Measurements from ENCODE around the gene PCDHB4. TPM values are rescaled to one million over a fixed set of nuclear protein-coding genes. Genes with fewer than 3 reads are reported as not detected.
A peak's percentile ranks its signal among the peaks of the same experiment; 100 is the strongest.

Gene PCDHB4
- total and polyA plus RNA-seq, 2 of the 4 experiments (the other 2 are of a cell fraction), result 0.03 TPM; not detected in 1

DNA sequence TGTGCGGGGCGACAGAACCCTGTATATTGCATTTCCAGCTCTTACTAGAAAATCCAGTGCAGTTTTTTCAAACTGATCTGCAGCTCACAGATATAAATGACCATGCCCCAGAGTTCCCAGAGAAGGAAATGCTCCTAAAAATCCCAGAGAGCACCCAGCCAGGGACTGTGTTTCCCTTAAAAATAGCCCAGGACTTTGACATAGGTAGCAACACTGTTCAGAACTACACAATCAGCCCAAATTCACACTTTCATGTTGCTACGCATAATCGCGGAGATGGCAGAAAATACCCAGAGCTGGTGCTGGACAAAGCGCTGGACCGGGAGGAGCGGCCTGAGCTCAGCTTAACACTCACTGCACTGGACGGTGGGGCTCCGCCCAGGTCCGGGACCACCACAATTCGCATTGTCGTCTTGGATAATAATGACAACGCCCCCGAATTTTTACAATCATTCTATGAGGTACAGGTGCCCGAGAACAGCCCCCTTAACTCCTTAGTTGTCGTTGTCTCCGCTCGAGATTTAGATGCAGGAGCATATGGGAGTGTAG lies 14.2 kb downstream of the PCDHB4 start:
- Histone ChIP-seq H2AFZ (replicated peaks; ENCODE audit: low read length, poor library complexity) (no peak overlapping the region), H3K9me3 (ENCODE audit: control insufficient read depth, insufficient read depth, low read length) (peaks cover 3% of the 10 kb centered on the region; the same call in 1 of the 2 replicates), H2BK15ac (ENCODE audit: low read depth, low read length) (no peak overlapping the region), H3K36me3 (ENCODE audit: control insufficient read depth, insufficient read depth, low read length) (no peaks in the 10 kb centered on the region), H2AK9ac (replicated peaks; ENCODE audit: low read depth, low read length, poor library complexity) (no peak overlapping the region), H3K4me3 (ENCODE audit: insufficient read depth, low read depth, low read length) (peak overlapping the region; percentile 45; the same call in 1 of the 2 replicates), H3K14ac (replicated peaks; ENCODE audit: low read depth, low read length) (no peak overlapping the region), H2BK120ac (ENCODE audit: low read depth, low read length) (no peak overlapping the region), H3K18ac (ENCODE audit: low read depth, low read length) (no peak overlapping the region), H3K79me1 (ENCODE audit: low read depth in 1 of 2, low read length in 2 of 2) (no peaks in the 10 kb centered on the region), H3K4ac (ENCODE audit: low read depth, low read length) (no peak overlapping the region), H3K9me1 (ENCODE audit: insufficient read depth, low read length) (no peaks in the 10 kb centered on the region), H3K23ac (ENCODE audit: low read depth, low read length) (no peak overlapping the region), H3K4me1 (ENCODE audit: control insufficient read depth, insufficient read depth, low read length) (no peaks in the 10 kb centered on the region), H2BK20ac (ENCODE audit: low read depth, low read length) (no peak overlapping the region), H2AK5ac (ENCODE audit: low read depth, low read length) (no peak overlapping the region), H3K56ac (ENCODE audit: extremely low read depth, insufficient read depth, low read length) (no peak overlapping the region), H4K91ac (ENCODE audit: insufficient read depth, low read depth, low read length) (no peak overlapping the region), H3K27ac (ENCODE audit: insufficient read depth, low read length) (no peak overlapping the region), H3K9ac (ENCODE audit: low read depth, low read length) (no peak overlapping the region; the same call in 1 of the 2 replicates), H3K4me2 (ENCODE audit: low read depth, low read length) (no peak overlapping the region), H3K27me3 (ENCODE audit: control insufficient read depth, insufficient read depth, low read length) (no peaks in the 10 kb centered on the region), H4K5ac (ENCODE audit: low read depth, low read length) (no peak overlapping the region), H4K8ac (ENCODE audit: low read depth in 2 of 2, low read length in 2 of 2) (no peak overlapping the region), H2BK5ac (ENCODE audit: low read depth, low read length, poor library complexity, severe bottlenecking) (no peak overlapping the region), H4K20me1 (ENCODE audit: insufficient read depth, low read length) (no peaks in the 10 kb centered on the region)
- ChIA-PET POLR2A (ENCODE audit: unreplicated experiment) (no interaction called here), CTCF (interaction anchor here (0.5 kb wide), 1 partner anchor 108 kb away, joined by 3 read pairs; no protein-coding TSS in a partner anchor)
- DNase-seq, result no peak
- in situ Hi-C loops (cut with MboI; ENCODE audit: low sequenced_read_pairs), result no loop called here
- TF ChIP-seq SMC3 (IDR thresholded peaks at IDR 0.05; ENCODE audit: low read depth, low read length) (no peak), RAD21 (IDR thresholded peaks at IDR 0.05; ENCODE audit: low read length) (no peak), CHD1 (IDR thresholded peaks at IDR 0.05; ENCODE audit: low read depth, low read length) (no peak), MAZ (IDR thresholded peaks at IDR 0.05; ENCODE audit: borderline replicate concordance, low read depth, low read length) (no peak), RCOR1 (IDR thresholded peaks at IDR 0.05; ENCODE audit: insufficient replicate concordance, low read length) (no peak)
- TF ChIP-seq, protein P1, sequence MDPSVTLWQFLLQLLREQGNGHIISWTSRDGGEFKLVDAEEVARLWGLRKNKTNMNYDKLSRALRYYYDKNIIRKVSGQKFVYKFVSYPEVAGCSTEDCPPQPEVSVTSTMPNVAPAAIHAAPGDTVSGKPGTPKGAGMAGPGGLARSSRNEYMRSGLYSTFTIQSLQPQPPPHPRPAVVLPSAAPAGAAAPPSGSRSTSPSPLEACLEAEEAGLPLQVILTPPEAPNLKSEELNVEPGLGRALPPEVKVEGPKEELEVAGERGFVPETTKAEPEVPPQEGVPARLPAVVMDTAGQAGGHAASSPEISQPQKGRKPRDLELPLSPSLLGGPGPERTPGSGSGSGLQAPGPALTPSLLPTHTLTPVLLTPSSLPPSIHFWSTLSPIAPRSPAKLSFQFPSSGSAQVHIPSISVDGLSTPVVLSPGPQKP (IDR thresholded peaks at IDR 0.05; ENCODE audit: borderline replicate concordance, low read depth, low read length), result no peak
- TF ChIP-seq, protein P2, sequence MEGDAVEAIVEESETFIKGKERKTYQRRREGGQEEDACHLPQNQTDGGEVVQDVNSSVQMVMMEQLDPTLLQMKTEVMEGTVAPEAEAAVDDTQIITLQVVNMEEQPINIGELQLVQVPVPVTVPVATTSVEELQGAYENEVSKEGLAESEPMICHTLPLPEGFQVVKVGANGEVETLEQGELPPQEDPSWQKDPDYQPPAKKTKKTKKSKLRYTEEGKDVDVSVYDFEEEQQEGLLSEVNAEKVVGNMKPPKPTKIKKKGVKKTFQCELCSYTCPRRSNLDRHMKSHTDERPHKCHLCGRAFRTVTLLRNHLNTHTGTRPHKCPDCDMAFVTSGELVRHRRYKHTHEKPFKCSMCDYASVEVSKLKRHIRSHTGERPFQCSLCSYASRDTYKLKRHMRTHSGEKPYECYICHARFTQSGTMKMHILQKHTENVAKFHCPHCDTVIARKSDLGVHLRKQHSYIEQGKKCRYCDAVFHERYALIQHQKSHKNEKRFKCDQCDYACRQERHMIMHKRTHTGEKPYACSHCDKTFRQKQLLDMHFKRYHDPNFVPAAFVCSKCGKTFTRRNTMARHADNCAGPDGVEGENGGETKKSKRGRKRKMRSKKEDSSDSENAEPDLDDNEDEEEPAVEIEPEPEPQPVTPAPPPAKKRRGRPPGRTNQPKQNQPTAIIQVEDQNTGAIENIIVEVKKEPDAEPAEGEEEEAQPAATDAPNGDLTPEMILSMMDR (conservative IDR thresholded peaks at IDR 0.05; ENCODE audit: low read depth, low read length), result no peak
- TF ChIP-seq, protein P3, sequence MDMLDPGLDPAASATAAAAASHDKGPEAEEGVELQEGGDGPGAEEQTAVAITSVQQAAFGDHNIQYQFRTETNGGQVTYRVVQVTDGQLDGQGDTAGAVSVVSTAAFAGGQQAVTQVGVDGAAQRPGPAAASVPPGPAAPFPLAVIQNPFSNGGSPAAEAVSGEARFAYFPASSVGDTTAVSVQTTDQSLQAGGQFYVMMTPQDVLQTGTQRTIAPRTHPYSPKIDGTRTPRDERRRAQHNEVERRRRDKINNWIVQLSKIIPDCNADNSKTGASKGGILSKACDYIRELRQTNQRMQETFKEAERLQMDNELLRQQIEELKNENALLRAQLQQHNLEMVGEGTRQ (IDR thresholded peaks at IDR 0.05; ENCODE audit: low read depth, low read length), result no peak
- intact Hi-C loops (cut with micrococcal nuclease), result no loop called here
- BruUV-seq (replicated peaks), result no TSS peak
- WGBS, 2 experiments (ENCODE audit: extremely low coverage in 2 of 2, insufficient read length in 1 of 2), result 22% methylated on average over 10 of the region's 19 CpGs; no CpG with 5 or more reads in 1 of the 2 experiments
- dilution Hi-C loops (cut with HindIII; ENCODE audit: low sequenced_read_pairs, unreplicated experiment), result no loop called here
- ATAC-seq (ENCODE audit: low read depth), result no peak
